ENCODE data around the gene PTCH1. TPM values are rescaled to one million over a fixed set of nuclear protein-coding genes. Genes with fewer than 3 reads are reported as not detected.
A peak's percentile ranks its signal among the peaks of the same experiment; 100 is the strongest.

PTCH1 gene
- total RNA-seq, 1 donor from 2014 or later: 3.9 TPM

- peak; percentile 39 for DNase-seq (ENCODE audit: low read depth)
These were observed 51.7 kb downstream of the PTCH1 start for GRCh38 chr9:95465115-95465514.

GRCh38 chr9:95463148-95464060 is 53.4 kb downstream of the PTCH1 start:
- DNase-seq (ENCODE audit: low read depth): peak; percentile 6

GRCh38 chr9:95462249-95463147 is 54.3 kb downstream of the PTCH1 start:
- DNase-seq (ENCODE audit: low read depth): peak; percentile 97

- no peak for DNase-seq (ENCODE audit: low read depth)
These were observed 55.1 kb downstream of the PTCH1 start for GRCh38 chr9:95461448-95462248.

GRCh38 chr9:95460518-95461164 is 56.1 kb downstream of the PTCH1 start:
- no peak for DNase-seq (ENCODE audit: low read depth)

- no peak for DNase-seq (ENCODE audit: low read depth)
These were observed 56.8 kb downstream of the PTCH1 start for GRCh38 chr9:95459851-95460517.

- no peak for DNase-seq (ENCODE audit: low read depth)
These were observed 57.6 kb downstream of the PTCH1 start for GRCh38 chr9:95459178-95459577.

GRCh38 chr9:95458666-95459065 is 58.1 kb downstream of the PTCH1 start:
- DNase-seq (ENCODE audit: low read depth): no peak

GRCh38 chr9:95457769-95458168 is 59.0 kb downstream of the PTCH1 start:
- DNase-seq (ENCODE audit: low read depth): no peak

- no peak for DNase-seq (ENCODE audit: low read depth)
These were observed 61.1 kb downstream of the PTCH1 start for GRCh38 chr9:95455714-95456113.

- no peak for DNase-seq (ENCODE audit: low read depth)
These were observed 64.6 kb downstream of the PTCH1 start for GRCh38 chr9:95452176-95452575.

GRCh38 chr9:95451065-95451426 is 65.7 kb downstream of the PTCH1 start:
- DNase-seq (ENCODE audit: low read depth): no peak

GRCh38 chr9:95450171-95451064 is 66.4 kb downstream of the PTCH1 start:
- DNase-seq (ENCODE audit: low read depth): no peak

- DNase-seq (ENCODE audit: low read depth): no peak
These were observed 67.8 kb downstream of the PTCH1 start for GRCh38 chr9:95449016-95449415.

GRCh38 chr9:95447660-95448420 is 68.9 kb downstream of the PTCH1 start:
- peak; percentile 18 for DNase-seq (ENCODE audit: low read depth)

GRCh38 chr9:95446984-95447383 is 69.8 kb downstream of the PTCH1 start:
- no peak for DNase-seq (ENCODE audit: low read depth)

- DNase-seq (ENCODE audit: low read depth): no peak
These were observed 70.5 kb downstream of the PTCH1 start for GRCh38 chr9:95446259-95446658.

- DNase-seq (ENCODE audit: low read depth): no peak
These were observed 72.6 kb downstream of the PTCH1 start for GRCh38 chr9:95444160-95444559.
